Cardiac muscle cell (in vitro differentiated cells and primary cell): ENCODE results near the gene NCF4. TPM values are rescaled to one million over a fixed set of nuclear protein-coding genes. Genes with fewer than 3 reads are reported as not detected.

Source experiments
- DNase-seq, 2 donors: peaks; one replicate each; pipeline versions ENCODE4 v3.0.0 to v3.0.0-alpha.2; 2010 to 2017; ENCODE audit warnings: low read depth in 1 of 2, low spot score in 1 of 2
- H3K27ac ChIP-seq: fragments of 200-600 bp; sonication (generic); 2 replicates; pipeline ENCODE4 v1.5.1; 2016
- H3K27me3 ChIP-seq: fragments of 200-600 bp; sonication (generic); 2 replicates; pipeline ENCODE4 v1.6.0; 2016; ENCODE audit warnings: control low read depth
- H3K36me3 ChIP-seq: fragments of 200-600 bp; sonication (generic); 2 replicates; pipeline ENCODE4 v1.5.1; 2016; ENCODE audit warnings: control low read depth
- H3K4me1 ChIP-seq: fragments of 200-600 bp; sonication (generic); 2 replicates; pipeline ENCODE4 v1.8.1; 2017; ENCODE audit warnings: low read depth, mild to moderate bottlenecking, mixed run types
- H3K4me3 ChIP-seq: fragments of 200-600 bp; sonication (generic); 2 replicates; pipeline ENCODE4 v1.5.1; 2016; ENCODE audit warnings: mild to moderate bottlenecking
- H3K9me3 ChIP-seq: fragments of 200-600 bp; sonication (generic); 2 replicates; pipeline ENCODE4 v1.5.1; 2017; ENCODE audit warnings: low read depth, mild to moderate bottlenecking, control low read depth
- CTCF ChIP-seq: IDR thresholded peaks from 2 replicates; pipeline ENCODE4 v1.5.1; 2012; ENCODE audit warnings: low read depth, mild to moderate bottlenecking, low read length
- polyA plus RNA-seq: library from polyadenylated mRNA; unstranded; fragments of >200 nt; fragmentation: Nextera tagmentation; extraction: Ambion mirVana; gene quantifications from 2 replicates; pipeline ENCODE4 v1.2.1, GENCODE V29; 2016
- total RNA-seq: library from RNA; depleted of rRNA; stranded (reverse); fragments of >200 nt; gene quantifications from 2 replicates; pipeline ENCODE4 v1.2.3, GENCODE V29; 2016

The NCF4 gene
- total and polyA plus RNA-seq, 2 experiments from 2014 or later: not detected

GRCh38 chr22:36921309-36922104 lies 60.7 kb downstream of the NCF4 start:
- DNase-seq: no peak
- no peak overlapping the region for H3K4me3 ChIP-seq
- no peaks in the 10 kb centered on the region for H3K9me3 ChIP-seq
- H3K27ac ChIP-seq: no peak overlapping the region
- no peaks in the 10 kb centered on the region for H3K4me1 ChIP-seq
- H3K36me3 ChIP-seq: no peaks in the 10 kb centered on the region
- TF ChIP-seq CTCF: no peak
- H3K27me3 ChIP-seq: peaks cover 6% of the 10 kb centered on the region

- Histone ChIP-seq H3K9me3 (no peaks in the 10 kb centered on the region), H3K27me3 (peaks cover 1% of the 10 kb centered on the region), H3K27ac (no peak overlapping the region), H3K4me1 (no peaks in the 10 kb centered on the region), H3K4me3 (no peak overlapping the region), H3K36me3 (no peaks in the 10 kb centered on the region)
- peak in 1 of 2 donors; percentile 54 for DNase-seq
- peak; percentile 4 for TF ChIP-seq CTCF
These were observed 61.4 kb downstream of the NCF4 start for GRCh38 chr22:36922105-36922608.

- Histone ChIP-seq H3K4me3 (no peak overlapping the region), H3K4me1 (no peaks in the 10 kb centered on the region), H3K36me3 (no peaks in the 10 kb centered on the region), H3K27ac (no peak overlapping the region), H3K27me3 (no peaks in the 10 kb centered on the region), H3K9me3 (no peaks in the 10 kb centered on the region)
- no peak for DNase-seq
- TF ChIP-seq CTCF: no peak
These were observed 61.9 kb downstream of the NCF4 start for GRCh38 chr22:36922711-36923110.

- H3K4me1 ChIP-seq: no peaks in the 10 kb centered on the region
- H3K36me3 ChIP-seq: no peaks in the 10 kb centered on the region
- no peaks in the 10 kb centered on the region for H3K27me3 ChIP-seq
- no peaks in the 10 kb centered on the region for H3K9me3 ChIP-seq
- no peak for DNase-seq
- no peak overlapping the region for H3K4me3 ChIP-seq
- no peak for TF ChIP-seq CTCF
- H3K27ac ChIP-seq: no peak overlapping the region
These were observed 62.5 kb downstream of the NCF4 start for GRCh38 chr22:36923131-36923788.

DNA sequence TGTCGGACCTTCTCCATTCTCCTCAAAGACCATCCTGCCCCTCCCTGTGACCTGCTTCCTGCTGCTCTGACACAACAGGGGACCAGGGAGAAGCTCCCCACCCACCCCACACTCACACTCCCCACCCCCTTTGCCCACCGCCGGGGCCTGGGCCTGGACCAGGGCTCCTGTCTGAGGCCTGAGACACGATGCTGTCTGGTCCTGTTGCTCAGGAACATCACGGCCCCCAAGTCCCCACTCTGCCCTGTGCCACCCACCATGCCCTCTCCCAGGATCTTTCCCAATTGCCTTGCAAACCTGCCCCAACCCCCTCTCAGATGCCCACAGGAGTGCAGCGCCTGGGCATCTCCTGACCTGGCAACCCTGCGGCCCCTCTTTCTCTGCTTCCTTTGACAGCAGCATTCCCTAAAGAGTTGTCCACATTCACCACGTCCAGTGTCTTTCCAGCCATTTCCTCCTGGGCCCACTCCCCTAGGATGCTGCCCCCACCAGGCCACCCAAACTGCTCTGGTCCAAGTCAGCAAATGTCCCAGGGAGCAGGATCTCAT lies 63.4 kb downstream of the NCF4 start:
- H3K27ac ChIP-seq: no peak overlapping the region
- H3K9me3 ChIP-seq: no peaks in the 10 kb centered on the region
- no peaks in the 10 kb centered on the region for H3K4me1 ChIP-seq
- DNase-seq: no peak
- H3K27me3 ChIP-seq: no peaks in the 10 kb centered on the region
- H3K4me3 ChIP-seq: no peak overlapping the region
- TF ChIP-seq CTCF: no peak
- H3K36me3 ChIP-seq: no peaks in the 10 kb centered on the region
